H54 (cell line): Measurements from ENCODE around the gene RAD51B.
A peak's percentile ranks its signal among the peaks of the same experiment; 100 is the strongest.
"Not testable (repeated sequence)": the region's sequence is repeated elsewhere in the genome, so short reads cannot be mapped to it uniquely, and the experiment has no call there.

Source experiments
- DNase-seq: peaks from one replicate; pipeline ENCODE4 v3.0.0; 2011; ENCODE audit warnings: low spot score, mixed read lengths; ENCODE audit not compliant: insufficient read length
- FAIRE-seq: peaks from 3 replicates; lab custom pipeline; 2011; peaks lifted over from hg19 to GRCh38; lab: Jason Lieb, UNC
- POLR2A ChIP-seq: IDR thresholded peaks from 2 replicates; pipeline ENCODE4 v1.6.1; 2011; ENCODE audit warnings: low read depth, mild to moderate bottlenecking, low read length

The RAD51B gene

GRCh38 chr14:68104518-68104917 lies 284.9 kb downstream of the RAD51B start:
- no peak for TF ChIP-seq POLR2A
- peak; percentile 96 for FAIRE-seq
- DNase-seq = no peak

- TF ChIP-seq POLR2A = no peak
- no peak for DNase-seq
- no peak for FAIRE-seq
Observed at GRCh38 chr14:68105816-68106215, 286.2 kb downstream of the RAD51B start.

GRCh38 chr14:68106456-68106855 lies 286.9 kb downstream of the RAD51B start:
- TF ChIP-seq POLR2A = no peak
- DNase-seq (no peak), FAIRE-seq (no peak)

- FAIRE-seq (no peak), DNase-seq (no peak)
- no peak for TF ChIP-seq POLR2A
Observed at GRCh38 chr14:68106905-68107304, 287.3 kb downstream of the RAD51B start.

GRCh38 chr14:68109132-68109900 lies 289.7 kb downstream of the RAD51B start:
- FAIRE-seq = no peak
- no peak for TF ChIP-seq POLR2A
- no peak for DNase-seq

GRCh38 chr14:68111097-68111852 lies 291.7 kb downstream of the RAD51B start:
- no peak for DNase-seq
- no peak for FAIRE-seq
- no peak for TF ChIP-seq POLR2A

- no peak for FAIRE-seq
Observed at GRCh38 chr14:68111853-68112270, 292.3 kb downstream of the RAD51B start.

GRCh38 chr14:68112442-68112841 lies 292.9 kb downstream of the RAD51B start:
- no peak for FAIRE-seq
- DNase-seq = no peak
- TF ChIP-seq POLR2A = no peak

More at GRCh38 chr14:68111853-68112270, 292.3 kb downstream of the RAD51B start:
- TF ChIP-seq POLR2A = no peak
- DNase-seq = no peak

- DNase-seq = no peak
- TF ChIP-seq POLR2A = no peak
- no peak for FAIRE-seq
Observed at GRCh38 chr14:68113343-68113930, 293.9 kb downstream of the RAD51B start.

- not testable (repeated sequence) for FAIRE-seq, DNase-seq
Observed at GRCh38 chr14:68115952-68116351, 296.4 kb downstream of the RAD51B start.

GRCh38 chr14:68122651-68123050 lies 303.1 kb downstream of the RAD51B start:
- no peak for DNase-seq
- no peak for TF ChIP-seq POLR2A
- FAIRE-seq = no peak

GRCh38 chr14:68124050-68124449 lies 304.5 kb downstream of the RAD51B start:
- TF ChIP-seq POLR2A = no peak
- FAIRE-seq (no peak), DNase-seq (no peak)

GRCh38 chr14:68124979-68125731 lies 305.6 kb downstream of the RAD51B start:
- no peak for TF ChIP-seq POLR2A
- DNase-seq = peak; percentile 9
- peak; percentile 97 for FAIRE-seq
